Gastroesophageal sphincter (tissue), 4 donors: ENCODE data around the gene CSHL1. TPM values are rescaled to one million over a fixed set of nuclear protein-coding genes. Genes with fewer than 3 reads are reported as not detected.

Experiments used
- ATAC-seq: fragments of 150-250 bp; one replicate; pipeline ENCODE4 v1.9.1; 2016; ENCODE audit warnings: mild to moderate bottlenecking, moderate library complexity
- H3K27ac ChIP-seq, 4 donors: fragments of 200-600 bp; sonication (generic) in 3 of 4; 1 replicate in 3 of 4; 2 replicates in 1 of 4; pipeline ENCODE4 v1.5.1; 2016 to 2019
- H3K27me3 ChIP-seq: fragments of 200-600 bp; sonication (generic); one replicate; pipeline ENCODE4 v1.5.1; 2019
- H3K36me3 ChIP-seq, 2 donors: fragments of 200-600 bp; sonication (generic); one replicate each; pipeline ENCODE4 v1.5.1; 2019; ENCODE audit warnings: control low read depth in 1 of 2
- H3K4me1 ChIP-seq, 3 donors: fragments of 200-600 bp; sonication (generic); 1 replicate in 2 of 3; 2 replicates in 1 of 3; pipeline ENCODE4 v1.5.1; 2016 to 2019; ENCODE audit warnings: control low read depth in 2 of 3
- H3K4me3 ChIP-seq, 2 donors: fragments of 200-600 bp; sonication (generic); one replicate each; pipeline ENCODE4 v1.5.1; 2019; ENCODE audit warnings: mild to moderate bottlenecking in 1 of 2, moderate library complexity in 1 of 2
- H3K9me3 ChIP-seq, 3 donors: fragments of 200-600 bp; sonication (generic); one replicate each; pipeline ENCODE4 v1.5.1; 2017 to 2019; ENCODE audit warnings: control low read depth in 2 of 3
- EP300 ChIP-seq: sonication (generic); formaldehyde crosslinking; IDR thresholded peaks from one replicate; pipeline ENCODE4 v1.6.1; 2017; ENCODE audit warnings: antibody characterized with exemption, mild to moderate bottlenecking
- POLR2A ChIP-seq, 2 donors: fragments of 450-650 bp; IDR thresholded peaks; one replicate each; pipeline ENCODE4 v1.6.1; 2017; ENCODE audit warnings: antibody characterized with exemption in 2 of 2, mild to moderate bottlenecking in 2 of 2, moderate library complexity in 1 of 2
- POLR2AphosphoS5 ChIP-seq: sonication (generic); formaldehyde crosslinking; IDR thresholded peaks from one replicate; pipeline ENCODE4 v1.6.1; 2017; ENCODE audit warnings: antibody characterized with exemption
- WGBS, 2 donors: methylation state at CpG; one replicate each; pipeline ENCODE4 v1.1.5; 2018; ENCODE audit warnings: low coverage in 1 of 2; 5-methylcytosine and 5-hydroxymethylcytosine counted together
- total RNA-seq, 4 donors: library from RNA; depleted of rRNA; stranded (reverse); fragments of >200 nt; gene quantifications; one replicate each; pipeline ENCODE4 v1.1.0, GENCODE V29; 2016
- TF ChIP-seq, protein P1 (sequence below), 4 experiments: fragments of 200-600 bp in 2 of 4; fragments of 450-650 bp in 2 of 4; sonication (generic) in 1 of 4; IDR thresholded peaks; one replicate each; pipeline ENCODE4 v1.5.1; 2017 to 2019; ENCODE audit warnings: antibody characterized with exemption in 4 of 4, mild to moderate bottlenecking in 2 of 4, moderate library complexity in 2 of 4

The CSHL1 gene
- total RNA-seq, 4 donors from 2014 or later: not detected

DNA sequence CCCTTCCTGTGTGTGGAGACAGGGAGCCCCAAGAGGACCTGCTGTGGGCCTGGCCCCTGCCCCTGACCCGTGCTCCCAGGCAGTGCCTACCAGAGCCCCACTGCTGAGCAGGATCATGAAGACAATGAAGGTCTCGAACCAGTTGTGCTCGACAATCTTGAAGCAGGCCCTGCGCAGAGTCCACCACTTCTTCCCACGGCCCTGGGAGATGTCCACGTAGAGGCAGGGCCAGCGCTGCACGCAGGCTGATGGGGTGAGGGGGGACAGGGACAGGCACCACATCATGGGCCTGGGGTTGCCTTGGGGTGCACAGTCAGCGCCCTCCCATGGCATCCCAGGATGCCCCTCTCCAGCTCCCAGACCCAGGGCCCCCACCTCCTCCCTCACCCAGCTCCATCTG is 37.5 kb upstream of the CSHL1 start:
- WGBS, 2 donors: 80% methylated on average over 1 of the region's 9 CpGs; no CpG with 5 or more reads in 1 of the 2 donors
- no peak overlapping the region for H3K4me3 ChIP-seq
- no peak overlapping the region for H3K27ac ChIP-seq
- H3K36me3 ChIP-seq: no peaks in the 10 kb centered on the region
- peaks cover 51% of the 10 kb centered on the region for H3K27me3 ChIP-seq
- TF ChIP-seq POLR2A (IDR thresholded peaks at IDR 0.05) (no peak), EP300 (no peak), POLR2AphosphoS5 (no peak)
- TF ChIP-seq, protein P1, sequence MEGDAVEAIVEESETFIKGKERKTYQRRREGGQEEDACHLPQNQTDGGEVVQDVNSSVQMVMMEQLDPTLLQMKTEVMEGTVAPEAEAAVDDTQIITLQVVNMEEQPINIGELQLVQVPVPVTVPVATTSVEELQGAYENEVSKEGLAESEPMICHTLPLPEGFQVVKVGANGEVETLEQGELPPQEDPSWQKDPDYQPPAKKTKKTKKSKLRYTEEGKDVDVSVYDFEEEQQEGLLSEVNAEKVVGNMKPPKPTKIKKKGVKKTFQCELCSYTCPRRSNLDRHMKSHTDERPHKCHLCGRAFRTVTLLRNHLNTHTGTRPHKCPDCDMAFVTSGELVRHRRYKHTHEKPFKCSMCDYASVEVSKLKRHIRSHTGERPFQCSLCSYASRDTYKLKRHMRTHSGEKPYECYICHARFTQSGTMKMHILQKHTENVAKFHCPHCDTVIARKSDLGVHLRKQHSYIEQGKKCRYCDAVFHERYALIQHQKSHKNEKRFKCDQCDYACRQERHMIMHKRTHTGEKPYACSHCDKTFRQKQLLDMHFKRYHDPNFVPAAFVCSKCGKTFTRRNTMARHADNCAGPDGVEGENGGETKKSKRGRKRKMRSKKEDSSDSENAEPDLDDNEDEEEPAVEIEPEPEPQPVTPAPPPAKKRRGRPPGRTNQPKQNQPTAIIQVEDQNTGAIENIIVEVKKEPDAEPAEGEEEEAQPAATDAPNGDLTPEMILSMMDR (IDR thresholded peaks at IDR 0.05): no peak
- ATAC-seq: no peak
- H3K9me3 ChIP-seq: no peaks in the 10 kb centered on the region
- H3K4me1 ChIP-seq: no peaks in the 10 kb centered on the region

DNA sequence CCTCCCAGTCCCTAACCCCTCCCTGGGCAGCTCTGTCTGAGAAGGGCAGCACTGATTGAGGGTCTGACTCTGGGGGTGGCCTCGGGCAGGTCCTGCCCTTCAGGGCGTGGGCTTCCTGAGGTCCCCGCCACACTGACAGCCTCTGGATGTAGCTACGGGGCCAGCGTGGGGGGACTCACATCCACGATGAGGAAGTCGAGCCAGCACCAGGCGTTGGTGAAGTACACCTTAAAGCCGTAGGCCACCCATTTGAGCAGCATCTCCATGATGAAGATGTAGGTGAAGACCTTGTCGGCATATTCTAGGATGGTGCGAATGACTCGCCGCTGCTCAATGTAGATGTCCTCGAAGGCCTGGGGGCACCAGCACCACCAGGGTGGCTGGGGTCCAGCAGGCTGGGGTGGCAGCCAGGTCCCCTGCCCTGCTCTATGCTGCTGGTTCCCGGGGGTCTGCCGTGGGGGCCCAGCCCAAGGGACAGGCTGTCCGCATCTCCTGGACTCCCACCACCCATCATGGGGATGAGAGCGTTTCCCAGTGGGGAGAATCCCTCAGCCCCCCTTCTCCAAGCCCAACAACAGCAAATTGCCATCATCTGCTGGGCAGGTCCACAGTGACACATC is 36.8 kb upstream of the CSHL1 start:
- Histone ChIP-seq H3K27me3 (peaks cover 51% of the 10 kb centered on the region), H3K4me1 (no peaks in the 10 kb centered on the region), H3K36me3 (no peaks in the 10 kb centered on the region), H3K27ac (no peak overlapping the region), H3K9me3 (no peaks in the 10 kb centered on the region), H3K4me3 (no peak overlapping the region)
- 94 to 98% methylated on average over 4 to 7 of the region's 18 CpGs for WGBS, 2 donors
- TF ChIP-seq POLR2AphosphoS5 (no peak), POLR2A (IDR thresholded peaks at IDR 0.05) (no peak), EP300 (no peak)
- TF ChIP-seq, protein P1 (IDR thresholded peaks at IDR 0.05): no peak
- ATAC-seq: no peak

DNA sequence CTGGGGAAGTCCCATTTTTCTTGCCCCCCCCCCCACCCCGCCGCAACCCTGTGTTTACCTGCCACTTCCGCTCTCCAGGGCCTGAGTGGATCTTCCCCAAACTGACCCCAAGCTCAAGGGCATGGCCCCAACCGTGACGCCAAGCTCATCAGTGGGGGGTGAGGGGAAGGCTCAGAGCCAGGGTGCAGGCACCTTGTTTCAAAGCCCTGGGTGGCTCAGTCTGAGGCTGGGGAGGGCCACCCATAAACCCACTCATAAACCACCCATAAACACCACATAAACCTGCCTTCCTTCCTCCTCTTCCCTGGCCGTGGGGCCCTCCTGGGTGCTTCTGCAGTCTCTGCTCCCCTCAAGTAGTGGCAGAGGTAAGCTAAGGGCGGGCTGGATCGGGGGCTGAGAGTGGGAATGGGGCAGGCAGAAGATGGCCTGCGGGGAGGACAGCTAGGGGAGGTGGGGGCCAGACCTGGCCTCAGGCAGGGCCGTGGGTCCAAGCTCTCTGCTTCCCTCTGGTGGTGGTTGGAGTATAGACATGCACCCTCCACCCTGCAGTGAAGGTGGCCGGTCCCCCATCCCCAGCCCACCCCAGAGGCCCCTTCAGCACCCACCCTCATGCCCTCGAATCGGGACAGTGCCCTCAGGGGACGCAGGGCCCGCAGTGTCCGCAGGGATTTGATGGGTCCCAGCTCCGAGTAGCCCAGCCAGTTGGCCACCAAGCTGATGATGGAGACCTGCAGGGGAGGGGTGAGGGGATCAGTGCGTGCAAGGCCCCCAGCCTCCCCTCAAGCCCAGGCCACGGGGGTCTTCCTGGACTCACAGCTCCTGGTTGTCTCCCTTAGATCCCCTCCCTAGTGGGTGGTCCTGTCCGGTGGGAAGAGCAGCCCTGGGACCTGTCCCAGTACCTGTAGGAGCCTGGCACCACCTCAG is 35.6 kb upstream of the CSHL1 start:
- Histone ChIP-seq H3K36me3 (no peaks in the 10 kb centered on the region), H3K9me3 (no peaks in the 10 kb centered on the region), H3K27ac (no peak overlapping the region), H3K4me1 (no peaks in the 10 kb centered on the region), H3K27me3 (peaks cover 42% of the 10 kb centered on the region), H3K4me3 (no peak overlapping the region)
- peak; percentile 55 for ATAC-seq
- no peak for TF ChIP-seq EP300
- TF ChIP-seq POLR2A (IDR thresholded peaks at IDR 0.05): no peak
- TF ChIP-seq POLR2AphosphoS5: no peak
- TF ChIP-seq, protein P1 (IDR thresholded peaks at IDR 0.05): peak in 3 of 4 experiments; percentile 24 to 74 (median 58)
- 90% methylated on average over 2 of the region's 20 CpGs; no CpG with 5 or more reads in 1 of the 2 donors for WGBS, 2 donors

DNA sequence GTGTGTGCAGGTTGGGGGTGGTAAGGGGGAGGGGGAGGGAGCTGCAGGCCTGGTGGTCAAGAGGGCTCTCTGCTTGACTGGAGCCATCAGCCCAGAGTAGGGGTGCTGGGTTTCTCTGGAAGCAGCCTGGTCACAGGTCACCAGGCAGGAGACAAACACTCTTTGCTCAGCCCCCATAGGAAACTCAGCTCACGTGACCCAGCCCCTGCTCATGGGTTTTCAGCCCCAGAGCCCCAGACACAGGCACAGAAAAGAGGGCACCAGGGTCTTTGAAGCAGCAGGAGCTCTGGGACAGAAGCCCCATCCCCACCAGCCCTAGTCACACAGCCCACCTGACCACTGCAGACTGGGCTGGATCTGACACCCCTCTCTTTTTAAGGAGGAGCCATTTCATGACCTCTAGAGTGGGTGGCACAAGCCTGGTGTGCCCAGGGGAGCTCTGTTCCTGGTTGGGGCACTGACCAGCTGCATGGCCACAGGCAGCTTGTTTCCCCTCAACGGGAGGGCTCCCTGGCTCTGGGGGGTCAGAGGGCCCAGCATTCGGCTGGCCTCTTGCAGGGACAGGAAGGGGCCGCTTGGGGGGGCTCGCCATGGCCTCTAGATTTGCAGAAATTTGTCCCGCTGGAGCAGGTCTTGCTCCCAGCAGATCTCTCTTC is 34.9 kb upstream of the CSHL1 start:
- Histone ChIP-seq H3K9me3 (no peaks in the 10 kb centered on the region), H3K4me3 (no peak overlapping the region), H3K4me1 (no peaks in the 10 kb centered on the region), H3K27ac (no peak overlapping the region), H3K36me3 (no peaks in the 10 kb centered on the region), H3K27me3 (peaks cover 37% of the 10 kb centered on the region)
- TF ChIP-seq POLR2AphosphoS5 (no peak), EP300 (no peak), POLR2A (IDR thresholded peaks at IDR 0.05) (no peak)
- TF ChIP-seq, protein P1 (IDR thresholded peaks at IDR 0.05): no peak
- WGBS, 2 donors: 83% methylated on average over 1 of the region's 6 CpGs; no CpG with 5 or more reads in 1 of the 2 donors
- ATAC-seq: no peak
